ENCODE results near the gene C1orf116.

The C1orf116 gene

DNA sequence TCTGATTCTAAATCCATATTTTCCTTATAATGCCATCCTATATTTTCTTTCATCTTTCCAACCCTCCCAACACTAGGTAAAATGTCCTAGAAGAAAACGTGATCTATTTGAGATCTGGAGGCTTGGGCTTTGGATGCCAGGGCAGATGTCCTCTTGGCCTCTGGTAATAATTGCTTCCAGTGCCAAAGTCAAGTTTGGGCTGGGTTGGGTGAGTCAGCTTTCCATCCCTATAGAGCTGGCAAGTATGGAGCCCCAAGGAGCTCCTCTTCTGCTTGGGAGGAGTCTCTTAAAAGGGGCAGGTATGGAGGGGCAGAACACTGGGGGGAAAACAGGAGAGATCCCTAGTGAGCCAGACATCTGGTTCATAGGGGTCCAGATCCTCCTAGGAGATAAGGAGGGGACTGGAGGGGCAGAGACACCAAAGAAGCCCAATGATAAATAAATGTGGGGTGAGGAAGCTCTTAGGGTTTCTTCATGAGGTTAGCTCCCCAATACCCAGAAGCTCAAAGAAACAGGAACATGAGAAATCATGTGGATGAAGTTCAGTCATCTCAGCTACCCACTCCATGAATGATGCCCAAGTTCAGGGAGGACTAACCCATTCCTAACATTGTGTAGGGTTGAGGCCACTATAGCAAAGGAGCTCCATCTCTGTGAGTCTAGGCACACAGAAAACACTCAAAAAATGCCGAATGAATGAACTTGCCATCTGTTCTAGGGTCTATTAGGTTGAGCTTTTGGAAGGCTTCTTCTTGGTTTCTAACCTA, 3.5 kb downstream of the C1orf116 start:
- H3K9me3 ChIP-seq (ENCODE audit: control insufficient read depth in 5 of 5, low read length in 5 of 5) = no peaks in the 10 kb centered on the region
- peaks cover 0 to 8% (median 8%) of the 10 kb centered on the region in 5 donors for H3K27me3 ChIP-seq (ENCODE audit: control insufficient read depth in 5 of 5, insufficient read depth in 4 of 5, low read length in 5 of 5)
- H3K4me1 ChIP-seq (ENCODE audit: control insufficient read depth in 5 of 5, insufficient read depth in 5 of 5, low read length in 5 of 5) = peaks cover 0 to 14% (median 9%) of the 10 kb centered on the region in 5 donors
- no peak overlapping the region for H3K27ac ChIP-seq (ENCODE audit: low read depth, low read length)
- no peak overlapping the region for H3K9ac ChIP-seq (ENCODE audit: low read length in 5 of 5)
- no peak overlapping the region for H3K4me3 ChIP-seq (ENCODE audit: low read depth in 1 of 5, low read length in 5 of 5)
- H3K36me3 ChIP-seq (ENCODE audit: control insufficient read depth in 5 of 5, insufficient read depth in 5 of 5, low read length in 5 of 5) = no peaks in the 10 kb centered on the region

DNA sequence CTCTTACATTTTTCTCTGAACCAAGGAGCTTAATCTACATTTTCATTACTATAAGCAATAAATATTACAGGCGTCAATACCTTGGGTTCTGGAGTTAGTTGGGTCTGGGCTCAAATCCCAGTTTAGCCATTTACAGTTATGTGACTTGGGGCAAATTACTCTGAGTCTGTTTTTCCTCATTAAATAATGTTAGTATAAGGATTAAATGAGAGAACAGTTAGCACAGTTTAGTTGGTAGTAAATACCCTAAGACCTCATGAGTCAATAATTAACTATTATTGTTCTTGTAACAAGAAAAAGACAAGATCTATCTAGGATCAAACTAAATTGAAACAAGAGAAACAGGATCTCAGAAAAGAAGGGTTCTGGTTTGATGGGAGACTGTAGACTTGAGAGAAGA, 4.6 kb downstream of the C1orf116 start:
- Histone ChIP-seq H3K27ac (ENCODE audit: low read depth, low read length) (no peak overlapping the region), H3K4me3 (ENCODE audit: low read depth in 1 of 5, low read length in 5 of 5) (no peak overlapping the region), H3K9me3 (ENCODE audit: control insufficient read depth in 5 of 5, low read length in 5 of 5) (no peaks in the 10 kb centered on the region), H3K27me3 (ENCODE audit: control insufficient read depth in 5 of 5, insufficient read depth in 4 of 5, low read length in 5 of 5) (peaks cover 0 to 6% (median 6%) of the 10 kb centered on the region in 5 donors), H3K9ac (ENCODE audit: low read length in 5 of 5) (no peak overlapping the region), H3K36me3 (ENCODE audit: control insufficient read depth in 5 of 5, insufficient read depth in 5 of 5, low read length in 5 of 5) (no peaks in the 10 kb centered on the region), H3K4me1 (ENCODE audit: control insufficient read depth in 5 of 5, insufficient read depth in 5 of 5, low read length in 5 of 5) (peaks cover 0 to 22% (median 9%) of the 10 kb centered on the region in 5 donors)

GRCh38 chr1:207027206-207027777, 5.3 kb downstream of the C1orf116 start:
- Histone ChIP-seq H3K27ac (ENCODE audit: low read depth, low read length) (no peak overlapping the region), H3K36me3 (ENCODE audit: control insufficient read depth in 5 of 5, insufficient read depth in 5 of 5, low read length in 5 of 5) (no peaks in the 10 kb centered on the region), H3K4me1 (ENCODE audit: control insufficient read depth in 5 of 5, insufficient read depth in 5 of 5, low read length in 5 of 5) (peaks cover 0 to 23% (median 9%) of the 10 kb centered on the region in 5 donors), H3K4me3 (ENCODE audit: low read depth in 1 of 5, low read length in 5 of 5) (no peak overlapping the region), H3K9me3 (ENCODE audit: control insufficient read depth in 5 of 5, low read length in 5 of 5) (no peaks in the 10 kb centered on the region), H3K27me3 (ENCODE audit: control insufficient read depth in 5 of 5, insufficient read depth in 4 of 5, low read length in 5 of 5) (peaks cover 0 to 5% (median under 1%) of the 10 kb centered on the region in 5 donors), H3K9ac (ENCODE audit: low read length in 5 of 5) (no peak overlapping the region)

DNA sequence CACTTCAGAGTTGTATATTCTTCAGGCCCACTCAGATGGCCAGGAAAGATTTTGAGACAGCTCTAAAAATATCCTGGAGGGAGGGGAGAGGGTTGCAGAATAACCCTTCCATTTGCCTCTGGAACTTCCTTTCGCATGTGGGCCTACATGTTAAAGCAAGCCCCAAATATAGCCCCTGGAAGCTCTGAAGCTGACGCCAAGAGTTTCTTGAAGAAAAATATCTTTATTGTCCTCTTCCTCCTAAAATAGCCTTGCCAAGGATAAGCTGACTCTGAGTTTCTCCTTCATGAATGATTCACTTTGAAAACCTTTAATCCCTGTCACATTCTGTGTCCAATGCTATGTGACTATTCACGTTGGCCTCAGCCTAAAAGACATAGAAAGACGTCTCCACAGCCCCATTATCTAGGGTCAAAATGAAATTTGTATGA, 6.4 kb downstream of the C1orf116 start:
- peaks cover 0 to 23% (median 12%) of the 10 kb centered on the region in 5 donors for H3K4me1 ChIP-seq (ENCODE audit: control insufficient read depth in 5 of 5, insufficient read depth in 5 of 5, low read length in 5 of 5)
- H3K9me3 ChIP-seq (ENCODE audit: control insufficient read depth in 5 of 5, low read length in 5 of 5) = no peaks in the 10 kb centered on the region
- peaks cover 0 to 5% (median 0%) of the 10 kb centered on the region in 5 donors for H3K27me3 ChIP-seq (ENCODE audit: control insufficient read depth in 5 of 5, insufficient read depth in 4 of 5, low read length in 5 of 5)
- H3K27ac ChIP-seq (ENCODE audit: low read depth, low read length) = no peak overlapping the region
- no peak overlapping the region for H3K4me3 ChIP-seq (ENCODE audit: low read depth in 1 of 5, low read length in 5 of 5)
- H3K9ac ChIP-seq (ENCODE audit: low read length in 5 of 5) = no peak overlapping the region
- H3K36me3 ChIP-seq (ENCODE audit: control insufficient read depth in 5 of 5, insufficient read depth in 5 of 5, low read length in 5 of 5) = no peaks in the 10 kb centered on the region

GRCh38 chr1:207025146-207025880, 7.2 kb downstream of the C1orf116 start:
- peaks cover 0 to 5% (median 0%) of the 10 kb centered on the region in 5 donors for H3K27me3 ChIP-seq (ENCODE audit: control insufficient read depth in 5 of 5, insufficient read depth in 4 of 5, low read length in 5 of 5)
- H3K4me1 ChIP-seq (ENCODE audit: control insufficient read depth in 5 of 5, insufficient read depth in 5 of 5, low read length in 5 of 5) = peaks cover 0 to 23% (median 12%) of the 10 kb centered on the region in 5 donors
- no peak overlapping the region for H3K4me3 ChIP-seq (ENCODE audit: low read depth in 1 of 5, low read length in 5 of 5)
- no peak overlapping the region for H3K9ac ChIP-seq (ENCODE audit: low read length in 5 of 5)
- no peaks in the 10 kb centered on the region for H3K36me3 ChIP-seq (ENCODE audit: control insufficient read depth in 5 of 5, insufficient read depth in 5 of 5, low read length in 5 of 5)
- H3K27ac ChIP-seq (ENCODE audit: low read depth, low read length) = no peak overlapping the region
- H3K9me3 ChIP-seq (ENCODE audit: control insufficient read depth in 5 of 5, low read length in 5 of 5) = no peaks in the 10 kb centered on the region

DNA sequence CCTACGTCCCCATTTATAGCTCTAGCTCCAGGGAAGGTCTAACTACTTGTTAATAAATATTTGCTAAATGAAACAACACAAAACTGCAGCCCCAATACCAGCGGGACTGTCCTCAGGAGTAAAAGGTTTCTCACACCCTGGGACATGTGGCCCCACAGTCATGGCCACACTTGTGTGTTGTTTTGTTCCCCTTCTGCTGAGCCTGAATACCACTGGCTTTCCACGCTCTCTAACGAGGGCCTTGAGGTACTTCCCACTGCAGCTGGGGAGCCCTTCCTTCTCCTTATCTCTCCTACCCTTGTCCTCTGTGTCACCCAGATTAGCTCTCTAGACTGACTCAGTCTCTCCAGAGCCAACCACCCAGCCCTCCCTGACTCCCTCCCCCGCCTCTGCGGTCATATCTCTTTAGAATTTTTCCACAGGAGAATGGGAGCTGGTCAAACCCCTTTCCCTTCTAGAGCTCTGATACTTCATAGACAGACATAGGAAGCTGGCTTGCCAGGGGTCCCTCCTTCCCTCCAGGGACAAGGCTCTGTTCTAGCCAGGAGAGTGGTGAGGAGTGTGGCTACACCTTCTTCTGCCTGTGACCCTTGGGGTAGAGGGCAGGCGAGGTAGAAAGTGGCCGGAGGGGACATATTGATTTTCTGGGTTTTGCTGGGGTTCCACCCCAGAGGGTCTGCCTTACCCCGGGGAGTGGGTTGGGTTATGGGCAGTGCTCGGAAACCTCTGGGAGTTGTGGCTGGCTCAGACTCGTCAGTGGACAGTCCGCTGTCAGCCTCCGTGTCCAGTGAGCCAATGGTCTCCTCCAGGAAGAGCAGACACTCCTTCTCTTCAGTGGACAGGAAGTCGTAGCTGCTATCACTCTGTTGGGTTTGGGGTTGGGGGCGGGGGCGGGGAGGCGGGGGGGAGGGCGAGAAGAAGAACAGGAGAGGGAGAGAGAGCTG, 8.1 kb downstream of the C1orf116 start:
- Histone ChIP-seq H3K9ac (ENCODE audit: low read length in 5 of 5) (no peak overlapping the region), H3K4me3 (ENCODE audit: low read depth in 1 of 5, low read length in 5 of 5) (no peak overlapping the region), H3K27me3 (ENCODE audit: control insufficient read depth in 5 of 5, insufficient read depth in 4 of 5, low read length in 5 of 5) (no peaks in the 10 kb centered on the region), H3K4me1 (ENCODE audit: control insufficient read depth in 5 of 5, insufficient read depth in 5 of 5, low read length in 5 of 5) (peaks cover 0 to 23% (median 12%) of the 10 kb centered on the region in 5 donors), H3K9me3 (ENCODE audit: control insufficient read depth in 5 of 5, low read length in 5 of 5) (no peaks in the 10 kb centered on the region), H3K27ac (ENCODE audit: low read depth, low read length) (no peak overlapping the region), H3K36me3 (ENCODE audit: control insufficient read depth in 5 of 5, insufficient read depth in 5 of 5, low read length in 5 of 5) (no peaks in the 10 kb centered on the region)

DNA sequence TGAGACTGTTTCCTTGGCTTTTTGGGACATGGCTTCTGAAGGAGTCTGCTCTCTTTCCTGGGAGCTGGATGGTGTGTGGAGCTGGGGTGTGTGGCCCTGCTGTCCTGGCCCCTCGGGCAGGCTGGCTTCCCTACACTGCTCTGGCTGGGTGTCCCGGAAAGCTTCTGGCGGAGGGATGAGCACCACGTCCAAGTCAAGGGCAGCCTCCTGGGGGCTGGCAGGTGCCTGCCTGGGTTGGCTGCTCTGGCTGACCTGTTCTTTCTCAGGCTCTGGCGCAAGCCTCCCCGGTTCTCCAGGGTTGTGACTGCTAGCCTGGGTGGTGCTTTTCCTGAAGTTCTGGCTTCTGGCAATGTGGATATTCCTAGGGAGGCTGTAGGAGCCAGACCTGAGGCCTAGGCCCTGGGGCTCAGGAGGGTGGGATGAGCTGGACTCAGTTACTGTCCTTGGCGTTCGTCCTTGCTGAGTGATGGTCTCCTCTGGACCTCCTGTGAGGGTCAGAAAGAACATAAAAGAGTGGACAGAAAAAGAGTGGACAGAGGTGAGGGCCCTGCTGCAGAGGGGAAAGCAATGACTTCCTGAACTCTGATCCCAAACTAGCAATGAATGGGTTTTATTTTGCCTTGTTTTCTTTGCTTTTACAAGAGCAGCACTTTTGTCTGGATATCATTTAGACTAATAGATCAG, 9.4 kb downstream of the C1orf116 start:
- H3K27ac ChIP-seq (ENCODE audit: low read depth, low read length) = no peak overlapping the region
- peaks cover 0 to 25% (median 12%) of the 10 kb centered on the region in 5 donors for H3K4me1 ChIP-seq (ENCODE audit: control insufficient read depth in 5 of 5, insufficient read depth in 5 of 5, low read length in 5 of 5)
- no peaks in the 10 kb centered on the region for H3K36me3 ChIP-seq (ENCODE audit: control insufficient read depth in 5 of 5, insufficient read depth in 5 of 5, low read length in 5 of 5)
- no peaks in the 10 kb centered on the region for H3K9me3 ChIP-seq (ENCODE audit: control insufficient read depth in 5 of 5, low read length in 5 of 5)
- H3K27me3 ChIP-seq (ENCODE audit: control insufficient read depth in 5 of 5, insufficient read depth in 4 of 5, low read length in 5 of 5) = no peaks in the 10 kb centered on the region
- no peak overlapping the region for H3K4me3 ChIP-seq (ENCODE audit: low read depth in 1 of 5, low read length in 5 of 5)
- H3K9ac ChIP-seq (ENCODE audit: low read length in 5 of 5) = no peak overlapping the region

DNA sequence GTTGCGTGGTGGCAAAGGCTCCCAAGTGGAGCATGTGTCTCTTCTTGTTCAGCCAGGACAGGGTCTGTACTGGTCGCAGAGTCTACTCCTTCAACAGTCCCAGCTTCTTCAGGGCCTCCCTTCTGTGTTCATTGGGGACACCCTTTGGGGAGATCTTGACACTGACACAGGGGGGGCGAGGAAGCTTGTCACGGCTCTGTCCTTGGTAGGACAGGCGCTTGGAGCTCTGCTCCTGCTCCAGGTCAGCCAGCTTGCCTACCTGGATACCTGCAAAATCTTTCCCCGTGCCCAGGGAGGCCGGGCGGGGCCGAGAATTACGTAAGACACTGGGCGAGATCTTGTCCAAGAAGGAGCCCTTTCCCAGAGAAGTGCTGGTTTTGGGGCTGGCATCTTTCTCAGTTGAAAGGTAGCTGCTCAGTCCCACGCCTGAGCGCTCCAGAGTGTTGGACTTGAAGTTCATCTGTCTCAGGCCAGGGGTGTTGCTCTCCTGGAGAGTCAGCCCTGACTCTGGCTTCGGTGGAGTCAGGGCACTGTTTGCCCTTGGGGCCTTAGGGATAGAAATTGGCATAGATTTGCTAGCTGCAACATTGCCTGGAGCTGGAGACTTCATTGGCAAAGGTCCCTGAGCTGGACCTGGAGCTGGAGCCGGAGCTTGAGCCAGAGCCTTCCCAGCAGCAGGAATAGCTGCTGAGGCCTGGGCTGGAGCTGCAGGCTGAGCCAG, 10.5 kb downstream of the C1orf116 start:
- Histone ChIP-seq H3K4me1 (ENCODE audit: control insufficient read depth in 5 of 5, insufficient read depth in 5 of 5, low read length in 5 of 5) (peaks cover 0 to 25% (median 12%) of the 10 kb centered on the region in 5 donors), H3K27me3 (ENCODE audit: control insufficient read depth in 5 of 5, insufficient read depth in 4 of 5, low read length in 5 of 5) (no peaks in the 10 kb centered on the region), H3K36me3 (ENCODE audit: control insufficient read depth in 5 of 5, insufficient read depth in 5 of 5, low read length in 5 of 5) (no peaks in the 10 kb centered on the region), H3K9me3 (ENCODE audit: control insufficient read depth in 5 of 5, low read length in 5 of 5) (no peaks in the 10 kb centered on the region), H3K4me3 (ENCODE audit: low read depth in 1 of 5, low read length in 5 of 5) (no peak overlapping the region), H3K9ac (ENCODE audit: low read length in 5 of 5) (no peak overlapping the region), H3K27ac (ENCODE audit: low read depth, low read length) (no peak overlapping the region)

Data from subcutaneous abdominal adipose tissue (tissue), 5 donors.